HG03175 (cell line): ENCODE results near the gene ZBTB25.
A peak's percentile ranks its signal among the peaks of the same experiment; 100 is the strongest.

Experiments used
- ATAC-seq: cut with Tn5 transposase; IDR thresholded peaks from one replicate; pipeline ENCODE4 v1.9.1; 2021; ENCODE audit warnings: mild to moderate bottlenecking, moderate library complexity; ENCODE audit not compliant: unreplicated experiment

ZBTB25 gene, protein sequence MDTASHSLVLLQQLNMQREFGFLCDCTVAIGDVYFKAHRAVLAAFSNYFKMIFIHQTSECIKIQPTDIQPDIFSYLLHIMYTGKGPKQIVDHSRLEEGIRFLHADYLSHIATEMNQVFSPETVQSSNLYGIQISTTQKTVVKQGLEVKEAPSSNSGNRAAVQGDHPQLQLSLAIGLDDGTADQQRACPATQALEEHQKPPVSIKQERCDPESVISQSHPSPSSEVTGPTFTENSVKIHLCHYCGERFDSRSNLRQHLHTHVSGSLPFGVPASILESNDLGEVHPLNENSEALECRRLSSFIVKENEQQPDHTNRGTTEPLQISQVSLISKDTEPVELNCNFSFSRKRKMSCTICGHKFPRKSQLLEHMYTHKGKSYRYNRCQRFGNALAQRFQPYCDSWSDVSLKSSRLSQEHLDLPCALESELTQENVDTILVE

GRCh38 chr14:64503434-64504309 lies at the start of gene ZBTB25:
Gene ZBTB25, minus strand, starts transcription at chr14:64503838. Its CDS starts 13,305 bp downstream, at chr14:64490533.
- peak; percentile 64 for ATAC-seq

DNA sequence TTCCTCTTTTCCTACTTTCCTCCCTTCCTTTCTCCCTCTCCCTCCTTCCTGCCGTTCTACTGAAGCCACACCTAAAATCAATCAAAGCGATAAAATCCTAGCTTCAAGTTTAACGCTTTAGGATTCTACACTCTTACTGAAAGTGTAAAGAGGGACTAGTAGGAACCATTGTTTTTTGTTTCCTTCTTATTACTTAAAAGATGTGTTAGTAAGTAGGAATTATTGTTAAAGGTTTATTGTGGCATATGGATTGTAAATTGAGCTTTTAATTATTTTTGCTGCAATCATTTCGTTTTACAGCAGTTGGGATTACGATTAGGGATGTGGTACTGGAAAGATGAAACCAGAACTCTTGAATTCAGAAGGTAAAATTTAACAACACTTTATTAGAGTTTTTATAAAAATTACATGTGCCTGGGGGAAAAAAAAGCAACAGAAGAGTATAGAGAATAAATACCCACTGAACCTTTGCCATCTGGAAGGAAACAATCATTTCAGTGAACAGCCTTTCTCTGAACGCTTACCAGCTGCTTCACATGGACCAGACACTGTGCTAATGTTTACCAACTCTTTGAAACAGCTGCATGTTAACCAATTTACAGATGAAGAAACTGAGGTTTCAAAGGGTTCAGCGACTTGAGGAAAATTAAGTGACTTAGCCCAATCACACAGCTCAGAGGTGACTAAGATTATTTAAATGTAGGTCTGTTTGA lies 47.1 kb upstream of the ZBTB25 start:
- ATAC-seq: no peak

- ATAC-seq: no peak
Measured at GRCh38 chr14:64549791-64550620, 46.4 kb upstream of the ZBTB25 start, which contains the start of gene PPP1R36. Gene PPP1R36, plus strand, starts transcription at chr14:64549961. Its CDS starts 37 bp downstream, at chr14:64549998.

GRCh38 chr14:64549016-64549415 lies 45.4 kb upstream of the ZBTB25 start:
- no peak for ATAC-seq

DNA sequence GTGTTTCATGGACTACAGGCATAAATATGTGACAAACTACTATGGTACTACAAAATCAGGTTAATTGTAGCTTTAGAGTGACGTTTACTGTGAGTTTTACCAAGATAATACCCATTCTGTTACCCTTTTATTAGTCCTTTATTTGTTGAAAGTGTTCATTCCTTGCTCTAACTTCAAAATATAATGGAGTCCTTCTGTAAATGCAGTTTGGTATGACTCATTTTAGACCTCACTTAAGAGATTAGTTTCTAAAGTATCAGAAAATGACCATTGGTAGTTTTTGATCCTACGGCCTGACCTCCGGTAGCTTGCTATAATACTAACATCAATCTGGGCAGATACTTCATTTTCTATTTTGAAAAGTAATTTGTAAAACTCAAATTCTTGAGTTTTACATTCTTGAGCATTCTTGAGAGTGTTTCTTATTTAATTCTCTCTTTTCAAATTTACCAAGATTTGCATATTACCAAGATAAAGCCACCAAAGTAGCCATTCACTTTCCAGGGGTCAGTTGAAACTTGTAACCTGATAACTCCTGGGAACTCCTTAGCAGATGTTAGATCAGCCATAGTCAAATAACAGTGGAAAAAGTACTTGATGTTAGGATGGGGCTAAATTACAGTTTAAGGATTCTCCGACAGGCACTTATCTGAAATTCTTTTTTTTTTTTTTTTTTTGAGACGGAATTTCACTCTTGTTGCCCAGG lies 41.1 kb upstream of the ZBTB25 start:
- no peak for ATAC-seq

DNA sequence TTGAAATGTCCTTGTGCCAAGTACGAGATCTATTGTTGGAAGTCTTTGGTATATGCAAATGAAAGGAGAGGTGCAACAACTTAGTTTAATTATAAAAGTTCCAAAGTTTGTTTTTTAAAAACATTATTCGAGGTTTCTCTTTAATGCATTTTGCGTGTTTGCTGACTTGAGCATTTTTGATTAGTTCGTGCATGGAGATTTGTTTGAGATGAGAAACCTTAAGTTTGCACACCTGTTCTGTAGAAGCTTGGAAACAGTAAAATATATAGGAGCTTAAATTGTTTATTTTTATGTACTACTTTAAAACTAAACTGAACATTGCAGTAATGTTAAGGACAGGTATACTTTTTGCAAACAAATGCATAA lies 39.2 kb upstream of the ZBTB25 start:
- ATAC-seq: no peak

DNA sequence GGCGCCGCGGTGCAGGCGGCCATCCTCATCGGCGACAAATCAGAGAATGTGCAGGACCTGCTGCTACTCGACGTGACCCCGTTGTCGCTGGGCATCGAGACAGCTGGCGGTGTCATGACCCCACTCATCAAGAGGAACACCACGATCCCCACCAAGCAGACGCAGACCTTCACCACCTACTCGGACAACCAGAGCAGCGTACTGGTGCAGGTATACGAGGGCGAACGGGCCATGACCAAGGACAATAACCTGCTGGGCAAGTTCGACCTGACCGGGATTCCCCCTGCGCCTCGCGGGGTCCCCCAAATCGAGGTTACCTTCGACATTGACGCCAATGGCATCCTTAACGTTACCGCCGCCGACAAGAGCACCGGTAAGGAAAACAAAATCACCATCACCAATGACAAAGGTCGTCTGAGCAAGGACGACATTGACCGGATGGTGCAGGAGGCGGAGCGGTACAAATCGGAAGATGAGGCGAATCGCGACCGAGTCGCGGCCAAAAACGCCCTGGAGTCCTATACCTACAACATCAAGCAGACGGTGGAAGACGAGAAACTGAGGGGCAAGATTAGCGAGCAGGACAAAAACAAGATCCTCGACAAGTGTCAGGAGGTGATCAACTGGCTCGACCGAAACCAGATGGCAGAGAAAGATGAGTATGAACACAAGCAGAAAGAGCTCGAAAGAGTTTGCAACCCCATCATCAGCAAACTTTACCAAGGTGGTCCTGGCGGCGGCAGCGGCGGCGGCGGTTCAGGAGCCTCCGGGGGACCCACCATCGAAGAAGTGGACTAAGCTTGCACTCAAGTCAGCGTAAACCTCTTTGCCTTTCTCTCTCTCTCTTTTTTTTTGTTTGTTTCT lies 38.6 kb upstream of the ZBTB25 start:
- no peak for ATAC-seq

GRCh38 chr14:64541261-64541971 lies 37.8 kb upstream of the ZBTB25 start:
- ATAC-seq: no peak

DNA sequence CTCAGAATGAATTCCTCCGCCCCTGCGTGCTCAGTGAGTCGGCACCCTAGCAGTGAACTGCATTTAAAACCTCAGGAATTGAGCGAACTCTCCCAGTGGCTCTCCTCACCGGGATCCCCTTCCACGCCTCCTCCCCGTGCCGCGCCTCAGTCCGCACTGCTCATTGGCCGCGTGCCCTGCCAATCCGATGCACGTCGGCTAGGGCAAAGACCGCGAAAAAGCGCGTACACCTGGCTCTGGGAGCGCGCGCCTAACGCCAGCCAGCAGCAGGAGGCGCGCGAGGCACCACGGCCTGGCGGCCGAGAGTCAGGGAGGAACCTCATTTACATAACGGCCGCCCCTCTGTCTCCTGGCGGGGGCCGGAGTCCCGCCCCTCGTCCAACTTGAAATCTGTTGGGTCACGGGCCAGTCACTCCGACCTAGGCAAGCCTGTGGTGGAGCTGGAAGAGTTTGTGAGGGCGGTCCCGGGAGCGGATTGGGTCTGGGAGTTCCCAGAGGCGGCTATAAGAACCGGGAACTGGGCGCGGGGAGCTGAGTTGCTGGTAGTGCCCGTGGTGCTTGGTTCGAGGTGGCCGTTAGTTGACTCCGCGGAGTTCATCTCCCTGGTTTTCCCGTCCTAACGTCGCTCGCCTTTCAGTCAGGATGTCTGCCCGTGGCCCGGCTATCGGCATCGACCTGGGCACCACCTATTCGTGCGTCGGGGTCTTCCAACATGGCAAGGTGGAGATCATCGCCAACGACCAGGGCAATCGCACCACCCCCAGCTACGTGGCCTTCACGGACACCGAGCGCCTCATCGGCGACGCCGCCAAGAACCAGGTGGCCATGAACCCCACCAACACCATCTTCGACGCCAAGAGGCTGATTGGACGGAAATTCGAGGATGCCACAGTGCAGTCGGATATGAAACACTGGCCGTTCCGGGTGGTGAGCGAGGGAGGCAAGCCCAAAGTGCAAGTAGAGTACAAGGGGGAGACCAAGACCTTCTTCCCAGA lies 36.9 kb upstream of the ZBTB25 start, which contains the start of gene HSPA2:
HSPA2 (plus strand) TSS at position 534 of the 995 bp plus-strand sequence; CDS start at position 643, 109 bp downstream.
- peak; percentile 97 for ATAC-seq

DNA sequence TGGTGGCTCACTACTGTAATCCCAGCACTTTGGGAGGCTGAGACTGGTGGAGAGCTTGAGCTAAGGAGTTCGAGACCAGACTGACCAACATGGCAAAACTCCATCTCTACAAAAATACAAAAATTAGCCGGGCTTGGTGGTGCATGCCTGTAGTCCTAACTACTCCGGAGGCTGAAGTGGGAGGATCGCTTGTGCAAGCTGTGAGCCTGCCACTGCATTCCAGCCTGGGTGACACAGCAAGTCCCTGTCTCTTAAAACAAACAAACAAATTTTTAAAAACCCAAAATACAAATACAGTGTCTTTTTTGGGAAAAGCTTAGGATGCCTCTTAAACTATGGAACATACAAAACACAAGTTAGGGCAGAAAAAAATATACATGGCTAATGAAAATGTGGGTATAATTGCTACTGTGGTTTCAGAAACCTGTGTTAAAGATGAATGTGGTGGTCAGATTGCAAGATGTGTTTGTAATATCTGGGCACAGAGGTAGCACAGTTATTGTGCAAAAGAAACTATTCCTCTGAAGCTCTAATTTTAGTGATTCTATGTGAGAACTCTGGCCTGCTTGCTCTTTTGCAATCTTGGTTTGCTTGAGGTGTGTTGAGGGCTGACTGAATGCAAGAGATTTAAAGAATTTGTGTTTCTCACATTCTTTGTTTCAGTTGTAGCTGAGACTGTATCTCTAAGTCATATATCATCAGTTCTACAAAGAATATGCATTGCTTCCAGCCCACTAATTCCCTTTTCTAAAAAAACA lies 33.0 kb upstream of the ZBTB25 start:
- no peak for ATAC-seq

DNA sequence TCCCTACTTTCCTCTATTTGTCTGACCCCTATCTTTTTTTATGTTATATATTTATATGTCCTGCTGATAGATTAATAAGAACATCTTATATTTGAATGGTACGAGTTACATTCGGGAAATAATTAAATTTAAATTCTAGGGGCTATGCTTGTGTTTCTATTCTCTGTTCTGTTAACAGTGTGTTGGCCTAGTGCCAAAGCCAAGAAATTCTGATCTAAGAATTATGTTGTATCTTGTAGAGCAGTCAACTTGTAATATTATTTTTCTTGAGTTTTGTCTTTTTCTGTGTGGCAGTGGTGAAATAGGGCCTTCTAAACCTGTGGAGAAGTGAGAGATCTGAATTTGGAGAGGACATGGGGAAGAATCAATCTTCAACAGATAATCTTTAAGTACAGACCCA lies 27.9 kb upstream of the ZBTB25 start:
- no peak for ATAC-seq

DNA sequence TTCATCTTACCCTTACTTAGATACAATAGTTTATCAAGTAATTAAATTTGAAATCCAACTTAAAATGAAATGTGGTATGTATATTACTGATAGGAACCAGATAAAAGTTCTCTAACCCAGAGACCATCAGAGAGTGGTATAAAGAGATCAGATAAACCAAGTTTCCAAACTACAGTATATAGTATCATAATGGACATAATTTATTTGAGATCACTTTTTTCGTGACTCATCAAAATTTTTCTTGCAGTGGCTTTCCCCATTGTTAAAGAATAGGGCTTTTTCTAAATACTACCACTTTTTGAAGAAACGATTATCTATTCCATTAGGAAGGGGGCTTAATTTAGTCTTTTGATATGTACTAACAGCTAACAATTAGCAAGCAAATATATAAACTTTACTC lies 21.7 kb upstream of the ZBTB25 start:
- no peak for ATAC-seq

GRCh38 chr14:64522591-64523355 lies 19.1 kb upstream of the ZBTB25 start:
- no peak for ATAC-seq

GRCh38 chr14:64520699-64521098 lies 17.1 kb upstream of the ZBTB25 start:
- ATAC-seq: no peak

GRCh38 chr14:64518229-64518628 lies 14.6 kb upstream of the ZBTB25 start:
- ATAC-seq: no peak
